ENCODE data around the gene ZNF219.

Gene ZNF219

DNA sequence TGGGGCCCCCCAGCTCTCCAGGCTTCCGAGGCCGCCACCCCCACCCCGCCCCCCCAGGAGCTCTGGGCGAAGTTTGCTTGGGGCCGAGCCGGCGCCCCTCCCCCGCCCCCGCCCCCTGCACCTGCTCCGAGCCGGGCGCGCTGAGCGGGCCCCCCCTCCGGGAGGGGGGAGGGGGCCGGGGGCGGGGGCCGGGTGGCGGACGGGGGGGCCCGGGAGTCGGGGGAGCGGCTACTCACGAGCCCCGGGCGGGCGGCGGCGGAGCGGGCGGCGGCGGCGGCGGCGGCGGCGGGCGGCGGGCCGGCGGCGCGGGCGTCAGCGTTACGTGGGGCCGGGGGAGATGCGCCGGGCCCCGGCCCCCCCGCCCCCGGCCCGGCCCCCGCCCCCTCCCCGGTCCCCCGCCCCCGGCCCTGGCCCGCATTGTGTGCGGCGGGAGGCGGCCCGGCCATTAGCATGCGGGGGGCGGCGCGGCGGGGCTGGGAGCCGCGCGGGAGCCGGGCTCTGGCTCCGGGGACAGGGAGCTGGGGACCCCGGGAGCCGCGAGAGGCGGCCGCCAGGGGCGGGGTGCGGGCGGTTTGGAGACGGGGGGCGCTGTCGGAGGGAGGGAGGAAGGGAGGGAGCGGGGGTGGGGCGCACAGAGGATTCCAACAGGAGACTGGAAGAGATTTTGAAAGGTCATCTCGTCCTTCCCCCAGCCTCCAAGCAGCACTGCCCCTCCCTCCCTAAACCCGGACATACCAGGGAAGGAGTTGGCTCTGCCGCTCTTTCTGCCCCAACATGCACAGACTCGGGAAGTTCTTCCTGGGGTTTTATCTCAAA, at the start of gene ZNF219:
Gene ZNF219 (minus strand): TSS at position 580 of the 816 bp plus-strand sequence. CDS start 5,064 bp downstream, outside the sequence.
- peak; percentile 47 for DNase-seq

DNA sequence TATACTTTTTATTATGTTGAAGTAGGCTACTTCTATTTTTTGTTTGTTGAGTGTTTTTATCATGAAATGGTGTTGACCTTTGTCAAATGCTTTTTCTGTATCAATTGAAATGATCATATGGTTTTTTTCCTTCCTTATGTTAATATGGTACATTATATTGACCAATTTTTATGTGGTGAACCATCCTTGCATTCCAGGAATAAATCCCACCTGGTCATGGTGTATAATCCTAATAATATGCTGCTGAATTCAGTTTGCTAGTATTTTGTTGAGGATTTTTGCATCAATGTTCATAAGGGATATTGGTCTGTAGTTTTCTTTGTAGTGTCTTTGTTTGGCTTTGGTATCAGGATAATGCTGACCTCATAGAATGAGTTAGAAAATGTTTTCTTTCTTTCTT, 47.0 kb upstream of the ZNF219 start:
- no peak for DNase-seq

DNA sequence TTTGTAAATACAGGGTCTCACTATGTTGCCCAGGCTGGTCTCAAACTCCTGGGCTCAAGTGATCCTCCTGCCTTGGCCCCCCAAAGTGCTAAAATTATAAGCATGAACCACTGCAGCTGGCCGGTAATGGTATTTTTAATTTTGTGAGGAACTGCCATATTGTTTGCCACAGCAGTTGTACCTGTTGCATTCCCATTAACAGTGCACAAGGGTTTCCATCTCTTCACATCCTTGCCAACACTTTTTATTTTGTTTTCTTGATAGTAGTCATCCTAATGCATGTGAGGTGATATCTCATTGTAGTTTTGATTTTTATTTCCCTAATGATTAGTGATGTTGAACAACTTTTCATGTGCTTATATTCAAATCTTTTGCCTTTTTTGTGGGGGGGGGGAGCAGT, 43.9 kb upstream of the ZNF219 start:
- DNase-seq: no peak

DNA sequence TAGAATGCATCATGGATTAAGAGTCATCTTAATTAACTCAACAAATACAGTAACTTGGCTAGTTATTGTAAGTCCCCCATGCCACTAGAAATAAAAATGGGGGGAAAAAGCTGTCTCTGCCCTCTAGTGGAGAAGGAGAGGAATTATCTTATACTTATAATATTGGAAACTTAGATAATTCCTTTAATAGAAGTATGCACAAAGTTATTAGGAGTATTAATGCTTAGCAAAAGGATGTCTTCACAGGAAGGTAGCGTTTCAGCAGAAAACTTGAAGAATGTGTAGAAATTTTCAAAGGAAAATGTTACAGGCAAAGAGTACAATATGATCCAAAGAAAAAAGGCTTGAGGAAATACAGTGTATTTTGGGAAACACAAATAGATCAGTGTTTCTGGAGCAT, 37.6 kb upstream of the ZNF219 start:
- no peak for DNase-seq

DNA sequence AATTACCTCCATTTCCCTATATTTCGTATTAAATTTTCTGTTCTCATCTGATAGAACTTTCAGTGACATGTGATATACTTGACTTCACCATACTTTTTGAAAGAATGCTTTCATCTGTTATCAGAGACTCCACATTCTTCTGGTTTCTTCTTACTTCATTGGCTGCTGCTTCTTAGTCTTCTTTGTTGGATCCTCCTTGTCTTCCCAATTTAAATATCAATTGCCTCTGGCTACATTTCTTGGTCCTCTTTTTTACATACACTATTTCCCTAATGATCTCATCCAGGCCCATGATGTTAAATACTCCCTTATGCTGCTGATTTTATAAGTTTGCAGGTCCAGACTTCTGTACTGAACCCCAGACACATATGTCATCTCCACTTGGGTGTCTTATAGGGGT, 35.4 kb upstream of the ZNF219 start:
- DNase-seq: no peak

DNA sequence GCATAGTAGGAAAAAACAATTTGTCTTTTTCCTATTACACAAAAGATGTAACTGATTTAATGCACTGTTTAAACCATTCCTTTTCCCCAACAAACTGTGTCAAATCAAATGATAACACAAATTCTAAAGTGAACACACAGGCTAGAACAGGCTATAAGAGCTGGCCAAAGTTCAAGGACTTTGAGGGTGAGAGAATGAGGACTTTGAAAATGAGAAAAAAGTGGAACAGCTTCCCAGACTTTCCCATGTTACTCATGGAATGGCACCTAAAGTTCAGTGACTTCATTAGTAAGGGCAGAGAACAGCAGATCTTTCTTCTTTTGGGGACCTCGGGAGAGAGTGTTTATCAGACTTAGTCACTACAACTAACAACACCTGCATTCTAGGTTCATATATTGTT, 25.0 kb upstream of the ZNF219 start:
- DNase-seq: no peak

DNA sequence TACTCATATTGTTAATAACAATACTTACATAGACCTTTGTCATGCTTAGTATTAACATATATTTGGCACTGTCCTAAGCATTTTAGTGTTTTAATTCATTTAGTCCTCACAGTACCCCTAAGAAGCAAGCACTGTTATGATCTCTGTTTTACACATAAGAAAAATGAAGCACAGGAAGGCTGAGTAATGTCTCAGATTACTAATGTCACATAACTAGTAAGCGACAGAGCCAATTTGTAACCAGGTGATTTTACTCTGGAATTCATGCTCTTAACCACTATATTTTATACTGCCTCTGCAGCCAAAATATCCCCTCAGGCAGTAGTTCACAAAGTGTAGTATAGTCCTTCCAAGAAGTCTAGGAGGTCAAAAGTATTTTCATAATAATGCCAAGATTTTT, 22.7 kb upstream of the ZNF219 start:
- DNase-seq: no peak

DNA sequence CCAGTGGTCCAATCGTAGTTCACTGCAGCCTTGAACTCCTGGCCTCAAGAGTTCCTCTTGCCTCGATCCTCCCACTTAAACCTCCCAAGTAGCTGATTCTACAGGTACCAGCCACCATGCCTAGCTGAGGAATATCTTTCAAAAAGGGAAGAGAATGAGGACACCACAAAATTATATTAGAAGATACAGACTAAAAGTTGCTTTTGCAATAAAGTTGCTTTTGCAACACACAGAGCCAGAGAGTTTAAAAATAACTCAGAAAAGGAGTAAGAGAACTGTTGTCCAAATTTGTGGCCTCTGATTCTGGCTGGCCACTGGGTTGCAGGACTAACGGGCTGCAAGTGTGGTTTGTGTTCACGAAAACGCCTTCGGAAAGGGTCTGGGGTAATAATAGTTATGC, 22.2 kb upstream of the ZNF219 start:
- no peak for DNase-seq

DNA sequence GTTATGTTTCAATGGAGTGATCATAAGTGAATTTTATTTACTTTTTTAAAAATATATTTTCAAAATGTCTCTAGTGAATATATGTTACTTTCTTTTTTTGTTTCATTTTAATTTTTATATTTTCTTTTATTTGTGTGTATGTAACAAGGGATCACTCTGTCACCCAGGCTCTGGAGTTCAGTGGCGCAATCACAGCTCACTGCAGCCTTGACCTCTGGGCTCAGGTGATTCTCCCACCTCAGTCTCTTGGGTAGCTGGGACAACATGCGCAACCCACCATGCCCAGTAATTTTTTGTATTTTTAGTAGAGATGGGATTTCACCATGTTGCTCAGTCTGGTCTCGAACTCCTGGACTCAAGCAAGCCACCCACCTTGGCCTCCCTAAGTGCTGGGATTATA, 20.5 kb upstream of the ZNF219 start:
- DNase-seq: no peak

DNA sequence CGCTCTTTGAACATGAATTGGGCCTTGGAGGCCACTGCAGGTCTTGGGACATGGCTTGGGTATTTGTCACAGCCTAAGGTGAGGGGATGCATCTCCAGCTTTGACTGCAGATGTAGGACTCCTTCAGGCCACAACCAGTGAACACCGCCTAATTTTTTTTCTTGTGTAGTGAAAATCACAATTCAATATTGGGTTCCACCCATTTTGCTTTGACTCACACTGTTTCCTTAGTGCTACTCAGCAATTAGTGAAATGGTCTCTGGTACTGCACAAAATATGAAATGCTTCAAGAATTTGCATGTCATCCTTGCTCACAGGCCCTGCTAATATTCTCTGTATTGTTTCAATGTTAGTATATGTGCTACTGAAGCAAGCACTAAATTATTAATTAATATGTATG, 14.9 kb upstream of the ZNF219 start:
- DNase-seq: no peak

DNA sequence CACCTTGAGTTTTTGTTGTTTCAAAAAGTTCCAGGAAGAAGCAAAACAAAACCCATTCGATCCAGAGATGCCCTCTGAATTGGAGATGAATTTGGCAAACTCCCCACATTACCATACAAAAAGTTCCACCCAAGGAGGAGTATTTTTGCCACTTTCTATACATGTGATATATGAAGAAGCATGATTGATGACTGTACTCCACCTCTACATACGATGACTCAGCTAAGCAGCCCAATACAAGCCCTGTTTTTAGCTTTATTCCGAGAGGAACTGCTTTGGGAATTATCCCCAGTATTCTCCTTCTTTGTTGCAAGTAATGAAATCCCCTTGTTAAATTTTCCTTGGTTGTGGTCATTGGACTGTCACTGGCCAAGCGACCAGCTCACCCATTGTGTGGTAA, 13.8 kb upstream of the ZNF219 start:
- DNase-seq: no peak

DNA sequence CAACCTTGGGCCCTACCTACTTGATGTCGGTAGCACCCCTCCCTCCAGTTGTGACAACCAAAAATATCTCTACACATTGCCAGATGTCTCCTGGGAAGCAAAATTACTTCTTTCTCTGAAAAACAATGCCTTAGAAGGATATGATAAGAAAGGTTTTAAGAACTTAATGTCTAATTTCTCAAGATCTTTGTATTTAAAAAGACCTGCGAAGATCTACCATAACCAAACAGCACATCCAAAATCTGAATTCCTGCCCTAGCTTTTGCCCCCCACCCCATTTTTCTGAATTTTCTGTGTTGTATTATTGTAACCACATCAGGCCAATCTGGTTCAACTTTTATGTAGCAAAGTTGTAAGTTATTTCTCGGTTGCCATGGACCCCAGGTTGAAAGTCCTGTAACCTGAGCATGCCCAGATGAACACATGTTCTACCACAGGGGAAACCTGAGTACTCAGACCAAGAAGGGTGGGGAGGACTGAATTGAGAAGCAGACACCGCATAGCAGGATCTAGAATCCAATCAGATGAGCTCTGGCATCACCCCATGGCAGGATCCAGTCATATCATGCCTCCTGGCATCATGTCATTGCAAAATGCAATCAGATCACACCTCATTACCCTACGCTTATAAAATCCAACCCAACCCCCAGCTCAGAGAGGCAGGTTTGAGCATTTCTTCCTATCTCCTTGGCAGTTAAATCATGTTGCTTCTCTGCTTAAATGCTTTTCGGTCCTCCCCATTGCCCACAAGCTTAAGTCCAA, 11.1 kb upstream of the ZNF219 start:
- DNase-seq: no peak

DNA sequence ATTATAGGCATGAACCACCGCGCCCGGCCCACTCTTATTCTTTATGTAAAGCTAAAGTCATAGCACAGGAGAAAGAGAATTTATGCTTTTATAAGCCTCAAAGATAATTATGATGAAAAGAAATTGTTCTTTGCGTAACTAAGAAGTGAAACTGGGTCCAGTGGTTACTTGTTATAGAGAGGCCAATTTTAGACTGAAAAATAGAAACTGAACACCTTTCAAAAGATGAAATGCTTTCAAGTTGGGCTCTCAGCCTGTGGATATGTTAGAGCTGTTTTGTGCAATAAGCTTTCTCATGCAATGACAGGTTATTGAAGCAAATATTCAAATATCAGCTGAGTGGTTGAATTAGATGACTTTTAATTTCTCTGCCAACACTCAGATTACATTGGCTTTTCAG, 10.3 kb upstream of the ZNF219 start:
- DNase-seq: no peak

DNA sequence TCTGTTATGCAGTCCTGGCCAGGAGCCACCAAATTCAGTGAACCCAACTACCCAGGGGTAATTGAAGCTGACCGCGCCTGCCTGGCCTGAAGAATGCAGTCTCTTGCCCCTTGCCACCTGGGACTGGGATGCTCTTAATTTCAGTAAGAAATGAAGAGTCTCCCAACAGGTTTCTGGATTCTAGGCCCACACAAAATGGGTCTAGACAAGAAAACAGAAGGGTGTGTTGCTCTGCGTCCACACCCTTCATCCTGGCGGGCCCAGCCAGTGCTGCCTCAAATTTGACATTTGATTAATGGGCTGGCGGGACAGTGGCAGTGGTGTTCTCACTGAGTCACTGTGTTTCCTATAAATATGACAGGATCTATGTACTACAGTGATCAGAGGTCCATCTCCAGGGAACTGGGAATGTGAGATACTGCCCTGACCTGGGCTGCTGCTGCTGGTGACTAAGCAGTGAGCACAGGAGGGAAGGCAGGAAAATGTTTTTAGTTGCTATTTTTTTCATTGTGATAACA, 8.9 kb upstream of the ZNF219 start:
- DNase-seq: no peak

DNA sequence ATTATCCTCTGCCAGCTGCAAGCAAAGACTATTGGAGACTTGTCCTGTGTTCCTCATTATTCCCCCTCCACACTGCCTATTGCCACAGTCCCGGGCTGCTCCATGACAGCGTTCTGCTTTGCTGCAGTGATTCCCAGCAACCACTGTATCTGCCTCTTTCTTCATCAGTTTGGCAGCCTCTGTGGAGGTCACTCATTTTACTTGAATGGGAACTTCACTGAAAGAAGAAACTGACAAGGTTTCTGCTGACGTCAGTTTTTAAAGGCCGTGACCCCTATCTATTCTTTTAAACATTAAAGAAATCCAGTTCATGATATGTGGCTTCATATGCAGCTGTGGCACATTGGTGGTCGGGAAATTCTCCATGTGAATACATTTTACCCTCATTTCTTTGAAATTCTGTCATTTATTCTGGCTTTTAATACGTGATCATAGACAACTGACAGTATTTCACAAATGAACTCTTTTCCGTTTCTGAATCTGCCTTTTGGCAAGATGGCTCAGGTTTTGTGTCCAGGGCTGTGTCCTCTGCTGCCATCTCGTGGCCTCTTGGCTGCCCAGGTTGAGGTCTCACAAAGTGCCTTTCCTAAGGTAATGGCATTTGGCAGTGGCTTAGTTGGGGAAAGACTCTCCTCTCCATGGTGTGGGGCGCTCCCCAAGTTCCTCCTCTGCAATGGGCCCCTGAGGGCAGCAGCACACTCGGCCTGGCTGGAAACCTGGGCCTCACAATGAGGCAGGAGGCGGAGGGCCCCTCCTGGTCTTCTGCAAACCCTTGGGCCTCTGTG, 8.2 kb upstream of the ZNF219 start:
- DNase-seq: peak; percentile 84

DNA sequence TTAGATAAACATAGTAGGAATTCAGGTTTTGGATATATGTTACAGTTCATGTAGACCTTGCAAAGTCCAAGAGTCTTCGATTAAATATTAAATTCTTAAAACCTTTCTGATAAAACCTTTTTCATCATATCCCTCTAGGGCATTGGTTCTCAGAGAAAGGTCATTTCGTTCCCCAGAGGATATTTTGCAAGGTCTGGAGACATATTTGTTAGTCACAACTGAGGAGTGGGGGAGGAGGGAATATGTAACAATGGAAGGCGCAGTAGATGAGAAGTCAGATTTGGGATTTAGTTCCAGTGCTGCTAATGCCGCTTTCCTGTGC, 7.7 kb upstream of the ZNF219 start:
- no peak for DNase-seq

DNA sequence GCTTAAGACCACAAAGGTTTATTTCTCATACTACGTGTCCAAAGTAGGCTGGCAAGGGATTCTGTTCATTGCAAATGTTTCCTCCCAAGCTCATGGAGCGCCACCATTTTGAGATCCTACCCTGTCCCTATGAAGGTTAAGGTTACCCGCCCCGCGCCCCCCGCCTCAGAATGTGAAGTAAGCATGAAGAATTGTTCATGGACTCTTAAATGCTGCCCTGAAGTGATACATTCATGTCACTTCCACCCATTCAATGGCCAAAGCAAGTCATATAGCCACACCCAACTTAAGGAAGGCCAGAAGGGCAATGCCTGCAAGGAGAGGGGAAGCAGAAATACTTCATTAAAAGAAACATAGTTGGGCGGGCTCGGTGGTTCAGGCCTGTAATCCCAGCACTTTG, 6.6 kb upstream of the ZNF219 start:
- no peak for DNase-seq

DNA sequence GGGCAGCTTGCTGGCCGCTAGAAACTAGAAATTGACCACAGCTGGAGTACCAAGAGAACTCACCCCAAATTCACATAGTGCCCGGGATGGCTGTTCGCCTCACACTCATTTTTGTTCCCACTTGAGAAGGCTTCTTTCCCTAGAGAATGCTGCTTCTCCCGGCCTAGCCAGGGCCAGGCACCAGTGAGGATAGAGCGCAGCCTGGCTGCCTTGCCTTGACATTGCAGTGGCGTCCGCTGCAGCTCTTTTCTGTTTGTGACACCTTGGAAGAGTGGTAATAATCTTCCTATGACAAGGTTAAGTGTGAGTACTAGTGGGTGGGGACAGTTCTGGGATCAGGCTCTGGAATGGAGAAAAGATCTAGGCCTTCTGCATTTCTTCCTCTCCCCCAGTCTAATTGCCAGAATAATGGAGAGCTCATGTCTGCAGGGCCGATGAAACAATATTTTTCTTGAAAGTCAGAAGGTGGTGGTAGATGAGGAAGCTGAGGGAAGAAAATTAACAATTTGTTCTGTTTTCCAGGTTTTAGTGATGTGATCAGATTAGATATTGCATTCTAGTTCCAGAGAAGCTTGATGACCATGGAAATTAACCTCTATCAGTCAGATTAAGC, 6.1 kb upstream of the ZNF219 start:
- peak; percentile 74 for DNase-seq

DNA sequence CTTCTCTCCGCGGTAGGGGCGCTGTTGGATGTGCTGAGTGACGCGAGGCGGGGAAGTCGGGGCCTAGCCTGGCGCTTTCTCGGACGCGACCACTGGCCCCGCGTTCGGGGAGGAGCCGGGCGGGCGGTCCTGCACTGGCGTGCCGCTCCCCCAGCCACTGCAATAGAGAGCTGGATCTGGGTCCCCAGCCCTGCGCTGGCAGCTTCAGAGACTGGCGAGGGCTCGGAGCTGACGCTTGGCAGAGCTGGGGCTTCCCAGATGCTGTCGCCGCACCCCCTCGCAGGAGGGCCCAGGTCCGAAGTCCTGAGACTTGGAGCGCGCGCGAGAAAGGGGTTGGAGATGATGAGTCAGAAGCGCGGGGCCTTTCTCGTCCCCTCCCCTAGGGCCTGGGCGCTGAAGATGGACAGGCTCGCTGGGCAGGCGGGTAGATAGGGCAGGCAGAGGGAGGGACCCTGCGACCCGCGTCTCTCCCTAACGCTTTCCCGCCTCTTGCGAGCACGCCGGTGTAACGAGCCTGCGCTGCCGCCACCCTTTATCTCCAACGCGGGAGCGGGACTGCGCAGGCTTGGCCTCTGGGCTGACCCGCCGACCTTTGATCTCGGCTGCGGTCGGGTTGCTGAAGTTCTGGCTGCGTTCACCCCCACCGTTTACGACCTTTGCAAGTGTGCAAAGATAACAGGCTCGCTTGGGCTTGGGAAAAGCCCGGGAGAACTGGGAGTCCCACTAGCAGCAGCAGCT, 5.4 kb upstream of the ZNF219 start:
- DNase-seq: peak; percentile 95

DNA sequence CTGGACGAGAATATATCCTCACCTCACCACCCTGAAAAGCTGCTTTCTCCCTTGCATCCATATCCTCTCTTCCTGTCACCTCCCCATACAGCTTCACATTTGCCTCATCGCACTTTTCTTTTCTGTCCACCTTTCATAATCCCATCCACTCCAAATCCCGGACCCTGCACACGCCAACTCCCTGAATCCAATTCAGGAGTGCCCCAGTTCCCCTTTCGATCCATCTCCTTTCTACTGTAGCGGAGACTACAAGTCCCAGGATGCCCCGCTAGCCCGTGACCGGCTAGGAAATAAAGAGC, 4.9 kb upstream of the ZNF219 start:
- DNase-seq: no peak

DNA sequence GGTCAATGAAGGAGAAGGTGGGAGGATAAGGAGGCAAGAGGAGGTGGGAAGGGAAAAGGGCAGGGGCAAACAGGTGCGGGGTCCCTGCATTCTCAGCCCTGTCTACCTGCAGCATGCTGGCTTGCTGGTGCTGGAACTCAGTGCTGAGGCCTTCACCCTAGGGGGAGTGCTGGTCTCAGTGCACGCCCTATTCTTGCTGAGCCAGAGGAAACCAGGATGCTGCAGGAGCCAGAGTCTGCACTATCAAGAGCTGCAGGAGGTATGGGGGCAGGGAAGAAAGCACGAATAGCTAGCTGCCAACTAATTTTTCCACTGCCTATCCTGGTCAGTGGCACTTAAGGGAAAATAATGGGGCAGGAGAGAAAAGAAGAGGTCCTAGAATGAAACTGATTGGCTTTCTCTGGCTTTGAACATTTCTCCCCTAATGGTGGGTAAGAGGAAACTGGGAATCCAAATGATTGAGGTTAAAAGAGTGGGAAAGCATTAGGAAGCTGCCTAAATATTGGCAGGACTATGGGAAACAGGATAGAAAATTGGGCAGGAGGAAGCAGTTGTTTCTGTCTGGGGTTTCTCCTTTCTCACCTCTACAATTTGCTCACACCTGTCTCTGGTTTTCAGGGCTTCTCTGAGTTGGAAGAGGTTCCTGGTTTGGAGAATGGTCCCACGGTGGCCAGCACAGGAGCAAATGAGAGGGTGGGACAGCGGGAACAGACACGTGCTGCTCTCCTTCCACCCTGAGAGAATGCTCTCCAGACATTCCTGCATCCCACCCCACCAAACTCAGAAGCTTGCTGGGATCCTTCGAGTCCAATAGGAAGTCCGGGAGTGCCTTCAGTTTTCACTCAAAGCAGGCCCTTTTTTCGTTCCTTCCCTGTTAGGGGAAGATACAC, 4.3 kb upstream of the ZNF219 start:
- no peak for DNase-seq
